OCI-LY7 (cell line): ENCODE data around the gene LRRC55. TPM values are rescaled to one million over a fixed set of nuclear protein-coding genes. Genes with fewer than 3 reads are reported as not detected.

Source experiments
- BruUV-seq: library from RNA; stranded (reverse); fragments of 400-500 nt; replicated peaks from 2 replicates; lab custom pipeline; 2021; lab: Mats Ljungman, UMichigan
- CTCF ChIA-PET: fragments of 300-600 bp; sonication (Branson Sonifier 250); formaldehyde crosslinking; loops from one replicate; lab custom pipeline; 2022; ENCODE audit warnings: antibody characterized with exemption; ENCODE audit not compliant: unreplicated experiment; lab: Charles Lee
- POLR2A ChIA-PET: fragments of 300-600 bp; sonication (Branson Sonifier 250); formaldehyde crosslinking; loops from one replicate; lab custom pipeline; 2022; ENCODE audit warnings: antibody characterized with exemption; lab: Charles Lee
- DNase-seq: peaks from one replicate; pipeline ENCODE4 v3.0.0-alpha.2; 2015; ENCODE audit warnings: low spot score
- H2AFZ ChIP-seq: fragments of 200-600 bp; sonication (generic), shearing (Covaris generic); 2 replicates; pipeline ENCODE4 v1.6.1; 2014; ENCODE audit warnings: mild to moderate bottlenecking, antibody characterized with exemption, low read length, moderate library complexity
- H3K27ac ChIP-seq: fragments of 200-600 bp; sonication (generic); 2 replicates; pipeline ENCODE4 v1.5.1; 2014; ENCODE audit warnings: mixed run types, low read depth, mild to moderate bottlenecking, moderate library complexity, low read length, inconsistent platforms; ENCODE audit not compliant: poor library complexity, severe bottlenecking
- H3K36me3 ChIP-seq: fragments of 200-600 bp; sonication (generic); 2 replicates; pipeline ENCODE4 v1.6.1; 2014; ENCODE audit warnings: mild to moderate bottlenecking, antibody characterized with exemption, low read length, moderate library complexity, mixed read lengths; ENCODE audit not compliant: insufficient read depth
- H3K4me1 ChIP-seq: fragments of 200-600 bp; sonication (generic); 2 replicates; pipeline ENCODE4 v1.5.1; 2014; ENCODE audit warnings: mild to moderate bottlenecking, low read length; ENCODE audit not compliant: insufficient read depth, poor library complexity, severe bottlenecking
- H3K4me2 ChIP-seq: fragments of 200-600 bp; sonication (generic); 2 replicates; pipeline ENCODE4 v1.6.1; 2014; ENCODE audit warnings: mild to moderate bottlenecking, low read length
- H3K4me3 ChIP-seq: fragments of 200-600 bp; sonication (generic); 2 replicates; pipeline ENCODE4 v1.5.1; 2014; ENCODE audit warnings: mild to moderate bottlenecking, low read depth, low read length; ENCODE audit not compliant: poor library complexity, severe bottlenecking
- H3K79me2 ChIP-seq: fragments of 200-600 bp; sonication (generic); 2 replicates; pipeline ENCODE4 v1.6.1; 2016; ENCODE audit warnings: low read depth, mild to moderate bottlenecking, low read length, moderate library complexity, mixed read lengths; ENCODE audit not compliant: insufficient read depth
- H3K9me2 ChIP-seq: fragments of 200-600 bp; sonication (generic); 2 replicates; pipeline ENCODE4 v1.6.1; 2016; ENCODE audit warnings: mild to moderate bottlenecking, low read length, mixed read lengths; ENCODE audit not compliant: insufficient read depth
- H3K9me3 ChIP-seq: fragments of 200-600 bp; sonication (generic); 2 replicates; pipeline ENCODE4 v1.6.1; 2014; ENCODE audit warnings: mild to moderate bottlenecking, mixed run types, low read length, mixed read lengths
- H4K20me1 ChIP-seq: fragments of 200-600 bp; sonication (generic); 2 replicates; pipeline ENCODE4 v1.6.1; 2014; ENCODE audit warnings: mild to moderate bottlenecking, antibody characterized with exemption, low read length, moderate library complexity, mixed read lengths; ENCODE audit not compliant: insufficient read depth
- EZH2phosphoT487 ChIP-seq: fragments of 200-600 bp; sonication (generic); IDR thresholded peaks from 2 replicates; pipeline ENCODE4 v1.6.1; 2018; ENCODE audit warnings: low read depth, borderline replicate concordance, mild to moderate bottlenecking, mixed run types, antibody characterized with exemption, low read length, moderate library complexity, mixed read lengths
- intact Hi-C: fragments of 100-400 bp; cut with micrococcal nuclease; formaldehyde crosslinking; loops from one replicate; pipeline ENCODE4 v1.10.0; 2022; ENCODE audit not compliant: unreplicated experiment
- total RNA-seq, 2 experiments: library from RNA; depleted of rRNA in 1 of 2; stranded (reverse); fragments of >200 nt in 1 of 2; shearing (Covaris generic) in 1 of 2; gene quantifications; 2 replicates each; pipeline ENCODE4 v1.2.3, GENCODE V29; 2014 to 2022
- TF ChIP-seq, protein P1 (sequence below): fragments of 200-600 bp; sonication (generic); conservative IDR thresholded peaks from 2 replicates; pipeline ENCODE4 v1.5.1; 2014; ENCODE audit warnings: mild to moderate bottlenecking, antibody characterized with exemption, low read length, moderate library complexity, mixed read lengths

LRRC55 gene
- total RNA-seq, 2 experiments from 2014 or later: not detected

DNA sequence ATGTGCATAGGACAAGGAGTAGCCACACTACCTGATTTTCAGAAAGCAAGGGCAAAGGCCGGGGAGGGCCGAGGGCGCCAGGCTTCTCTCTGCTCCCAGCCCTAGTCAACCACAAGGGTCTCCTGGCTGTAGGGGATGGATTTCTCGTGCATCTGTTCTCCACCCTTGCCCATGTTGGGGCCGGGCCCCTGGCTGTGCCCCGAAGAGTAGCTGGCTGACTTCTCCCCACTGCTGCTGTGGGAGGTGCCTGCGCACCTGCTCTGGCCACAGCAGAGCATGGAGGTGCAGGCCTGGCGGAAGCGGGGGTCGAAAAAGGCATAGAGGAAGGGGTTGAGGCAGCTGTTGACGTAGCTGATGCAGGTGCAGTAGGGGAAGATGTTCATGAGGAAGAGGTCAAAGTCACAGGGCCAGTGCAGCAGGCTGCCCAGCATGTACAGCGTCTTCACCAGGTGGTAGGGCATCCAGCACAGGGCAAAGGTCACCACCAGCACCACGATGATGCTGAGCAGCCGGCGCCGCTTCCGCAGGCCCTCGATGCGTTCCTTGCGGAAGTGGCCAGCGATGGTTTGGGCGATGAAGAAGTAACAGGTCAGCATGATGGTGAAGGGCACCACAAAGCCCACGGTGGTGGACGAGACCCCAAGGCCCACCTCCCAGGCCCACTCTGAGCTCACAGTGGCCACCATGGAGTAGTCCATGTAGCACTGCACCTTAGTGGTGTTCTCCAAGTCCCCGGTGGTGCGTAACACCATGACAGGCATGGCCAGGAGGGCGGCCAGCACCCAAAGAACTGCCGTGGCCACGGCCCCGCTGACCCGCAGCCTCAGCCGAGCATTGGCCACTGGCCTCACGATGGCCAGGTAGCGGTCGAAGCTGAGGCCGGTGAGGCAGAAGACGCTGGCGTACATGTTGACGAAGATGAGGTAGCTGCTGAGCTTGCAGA, 54.3 kb downstream of the LRRC55 start:
- intact Hi-C loops: no loop called here
- Histone ChIP-seq H3K4me3 (no peak overlapping the region), H3K4me1 (no peaks in the 10 kb centered on the region), H4K20me1 (no peaks in the 10 kb centered on the region), H3K9me3 (no peaks in the 10 kb centered on the region), H3K79me2 (no peaks in the 10 kb centered on the region), H3K36me3 (no peaks in the 10 kb centered on the region), H2AFZ (no peak overlapping the region), H3K4me2 (no peak overlapping the region), H3K9me2 (no peaks in the 10 kb centered on the region), H3K27ac (no peak overlapping the region)
- DNase-seq: no peak
- POLR2A ChIA-PET: no interaction called here
- TF ChIP-seq EZH2phosphoT487: no peak
- TF ChIP-seq, protein P1, sequence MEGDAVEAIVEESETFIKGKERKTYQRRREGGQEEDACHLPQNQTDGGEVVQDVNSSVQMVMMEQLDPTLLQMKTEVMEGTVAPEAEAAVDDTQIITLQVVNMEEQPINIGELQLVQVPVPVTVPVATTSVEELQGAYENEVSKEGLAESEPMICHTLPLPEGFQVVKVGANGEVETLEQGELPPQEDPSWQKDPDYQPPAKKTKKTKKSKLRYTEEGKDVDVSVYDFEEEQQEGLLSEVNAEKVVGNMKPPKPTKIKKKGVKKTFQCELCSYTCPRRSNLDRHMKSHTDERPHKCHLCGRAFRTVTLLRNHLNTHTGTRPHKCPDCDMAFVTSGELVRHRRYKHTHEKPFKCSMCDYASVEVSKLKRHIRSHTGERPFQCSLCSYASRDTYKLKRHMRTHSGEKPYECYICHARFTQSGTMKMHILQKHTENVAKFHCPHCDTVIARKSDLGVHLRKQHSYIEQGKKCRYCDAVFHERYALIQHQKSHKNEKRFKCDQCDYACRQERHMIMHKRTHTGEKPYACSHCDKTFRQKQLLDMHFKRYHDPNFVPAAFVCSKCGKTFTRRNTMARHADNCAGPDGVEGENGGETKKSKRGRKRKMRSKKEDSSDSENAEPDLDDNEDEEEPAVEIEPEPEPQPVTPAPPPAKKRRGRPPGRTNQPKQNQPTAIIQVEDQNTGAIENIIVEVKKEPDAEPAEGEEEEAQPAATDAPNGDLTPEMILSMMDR: no peak
- BruUV-seq: no TSS peak
- CTCF ChIA-PET: no interaction called here

DNA sequence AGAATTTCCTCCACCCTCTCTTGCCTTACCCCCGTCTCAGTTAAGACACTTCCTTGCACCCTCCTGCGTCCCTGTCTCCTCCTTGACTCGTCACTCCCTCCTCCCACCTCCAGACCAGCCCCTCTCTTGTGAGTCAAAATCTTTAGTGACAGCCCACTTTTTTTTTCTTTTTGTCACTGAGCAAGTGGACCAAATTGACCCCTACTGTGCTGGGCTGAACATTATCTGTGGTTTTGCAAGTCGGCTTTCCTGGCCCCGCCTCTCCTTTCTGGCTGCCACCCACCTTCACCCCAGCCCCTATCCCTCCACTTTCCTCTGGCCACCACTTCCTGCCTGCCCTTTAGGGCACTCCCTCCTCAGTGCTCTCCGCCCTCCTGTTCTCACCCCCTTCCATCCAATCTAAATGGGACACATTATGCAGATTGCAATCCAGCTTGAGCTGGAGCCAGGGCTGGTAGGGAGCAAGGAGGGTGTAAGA, 55.5 kb downstream of the LRRC55 start, which contains the start of gene APLNR:
Gene APLNR, minus strand, starts transcription at position 47 of the 478 bp plus-strand sequence. CDS start 246 bp downstream, outside the sequence.
- H3K4me1 ChIP-seq: no peaks in the 10 kb centered on the region
- no peak within 1 kb of the TSS for H3K4me3 ChIP-seq
- BruUV-seq: no TSS peak
- ChIA-PET CTCF (no interaction called here), POLR2A (no interaction called here)
- no peaks in the 10 kb centered on the region for H4K20me1 ChIP-seq
- no peak for DNase-seq
- no peaks in the 10 kb centered on the region for H3K79me2 ChIP-seq
- H3K9me3 ChIP-seq: no peaks in the 10 kb centered on the region
- no peak within 1 kb of the TSS for H3K4me2 ChIP-seq
- H3K27ac ChIP-seq: no peak within 1 kb of the TSS
- no peaks in the 10 kb centered on the region for H3K9me2 ChIP-seq
- no peak within 1 kb of the TSS for H2AFZ ChIP-seq
- TF ChIP-seq, protein P1: no peak
- no peak for TF ChIP-seq EZH2phosphoT487
- H3K36me3 ChIP-seq: no peaks in the 10 kb centered on the region
- intact Hi-C loops: no loop called here
